LHCN-M2 (cell line): Measurements from ENCODE around the gene LDB2. TPM values are rescaled to one million over a fixed set of nuclear protein-coding genes. Genes with fewer than 3 reads are reported as not detected.

Experiments
- DNase-seq: peaks from one replicate; pipeline ENCODE4 v3.0.0-alpha.2; 2012; ENCODE audit warnings: low read depth
- total RNA-seq: library from RNA; depleted of rRNA; stranded (reverse); fragments of >200 nt; gene quantifications from 2 replicates; pipeline ENCODE4 v1.2.3, GENCODE V29; 2014

The LDB2 gene
- total RNA-seq, 1 experiment from 2014 or later: not detected

- no peak for DNase-seq
Observed at GRCh38 chr4:16686195-16686594, 212.2 kb downstream of the LDB2 start.

DNA sequence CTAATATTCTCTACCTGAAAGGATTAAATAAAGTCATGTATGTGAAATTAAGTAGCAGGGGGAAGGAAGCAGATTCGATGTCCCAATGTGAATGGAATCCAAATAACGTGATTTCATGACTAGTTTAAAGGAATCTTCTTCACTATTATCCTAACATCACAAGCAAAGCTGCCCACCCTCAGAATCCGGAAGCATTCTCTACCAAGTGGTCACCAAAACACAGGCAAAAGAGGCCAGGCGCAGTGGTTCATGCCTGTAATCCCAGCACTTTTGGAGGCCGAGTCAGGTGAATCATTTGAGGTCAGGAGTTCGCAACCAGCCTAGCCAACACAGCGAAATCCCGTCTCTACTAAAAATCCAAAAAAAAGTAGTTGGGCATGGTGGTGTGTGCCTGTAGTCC lies 212.9 kb downstream of the LDB2 start:
- no peak for DNase-seq

GRCh38 chr4:16684935-16685334 lies 213.5 kb downstream of the LDB2 start:
- DNase-seq: no peak

- DNase-seq: no peak
Observed at GRCh38 chr4:16684097-16684496, 214.3 kb downstream of the LDB2 start.

DNA sequence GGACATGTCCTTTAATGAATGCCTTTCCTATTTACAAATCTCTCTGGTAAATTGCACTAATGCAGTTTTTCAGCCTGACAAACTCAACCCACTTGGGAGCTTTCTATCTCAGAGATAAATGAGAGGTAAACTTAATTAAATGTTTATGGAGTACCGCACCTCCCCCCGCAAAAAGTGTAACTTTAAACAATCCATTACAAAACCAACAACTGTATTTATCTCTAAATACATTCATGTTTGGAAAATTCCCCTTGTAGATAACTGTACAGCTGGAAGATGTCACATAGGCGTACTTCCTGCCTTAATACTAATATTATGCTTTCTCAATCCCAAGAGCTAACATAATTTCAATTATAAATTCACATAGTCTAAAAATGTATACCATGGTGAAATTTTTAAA lies 215.5 kb downstream of the LDB2 start:
- DNase-seq: no peak

DNA sequence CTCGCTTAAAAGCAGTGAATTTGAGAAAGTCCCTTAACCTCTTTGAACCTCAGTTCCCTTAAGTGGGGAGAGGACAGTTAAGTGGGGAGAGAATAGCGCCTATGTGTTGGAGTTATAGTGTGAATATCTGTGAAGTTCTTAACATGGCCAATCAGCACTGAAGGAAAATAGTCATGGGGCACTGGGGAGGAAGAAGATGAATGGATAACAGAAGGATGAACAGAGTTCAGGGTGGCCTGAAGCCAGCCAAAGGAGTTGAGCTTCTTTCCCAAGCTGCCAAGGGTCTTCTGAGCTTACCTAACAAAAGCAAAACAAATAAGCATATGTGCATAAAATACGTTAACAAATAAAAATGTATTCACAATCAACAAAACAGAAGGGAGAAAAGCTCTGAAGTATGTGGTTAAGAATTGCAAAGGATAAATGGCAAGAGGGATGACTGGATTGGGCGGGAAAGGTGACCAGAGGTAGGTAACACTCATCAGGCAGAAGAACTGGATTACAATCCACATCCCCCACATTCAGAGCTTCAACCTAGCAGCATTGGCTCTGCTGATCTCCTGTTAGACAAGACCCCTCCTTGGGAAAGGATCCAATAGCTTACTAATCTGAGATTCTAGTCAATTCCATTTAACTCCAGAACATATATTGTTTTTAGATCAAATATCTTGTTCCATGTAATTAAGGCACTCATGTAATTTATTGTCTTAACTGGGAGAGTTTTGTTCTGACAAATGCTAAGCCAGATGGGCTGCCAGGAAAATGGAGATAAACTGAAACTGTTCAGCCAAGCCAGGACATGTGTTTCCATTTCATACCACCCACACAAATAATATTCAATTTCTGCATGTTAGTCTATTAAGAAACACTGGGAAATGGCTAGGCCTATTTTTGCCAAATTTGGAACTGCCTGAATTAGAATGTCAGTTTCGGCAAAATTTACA lies 221.2 kb downstream of the LDB2 start:
- no peak for DNase-seq

- DNase-seq: no peak
Observed at GRCh38 chr4:16676230-16676770, 222.1 kb downstream of the LDB2 start.

- DNase-seq: no peak
Observed at GRCh38 chr4:16674082-16674481, 224.4 kb downstream of the LDB2 start.

DNA sequence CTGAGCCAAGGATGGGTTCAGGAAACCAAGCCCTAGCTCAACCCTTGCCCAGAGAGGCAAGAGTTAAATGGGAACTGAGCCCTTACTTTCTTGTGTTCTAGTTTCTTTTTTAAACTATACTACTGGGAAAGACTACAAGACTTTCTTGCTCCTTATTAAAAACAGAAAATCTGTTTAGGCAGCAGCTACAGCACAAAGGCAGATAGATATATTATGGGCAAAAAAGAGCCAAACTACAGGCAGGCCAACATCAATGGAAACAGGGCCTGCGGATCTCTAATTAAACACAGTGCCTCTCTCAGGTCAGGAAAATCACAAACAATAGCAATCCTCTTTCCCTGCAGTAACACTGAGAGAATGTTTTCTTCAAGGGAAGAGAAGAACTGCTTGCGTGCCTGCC lies 226.0 kb downstream of the LDB2 start:
- DNase-seq: no peak

DNA sequence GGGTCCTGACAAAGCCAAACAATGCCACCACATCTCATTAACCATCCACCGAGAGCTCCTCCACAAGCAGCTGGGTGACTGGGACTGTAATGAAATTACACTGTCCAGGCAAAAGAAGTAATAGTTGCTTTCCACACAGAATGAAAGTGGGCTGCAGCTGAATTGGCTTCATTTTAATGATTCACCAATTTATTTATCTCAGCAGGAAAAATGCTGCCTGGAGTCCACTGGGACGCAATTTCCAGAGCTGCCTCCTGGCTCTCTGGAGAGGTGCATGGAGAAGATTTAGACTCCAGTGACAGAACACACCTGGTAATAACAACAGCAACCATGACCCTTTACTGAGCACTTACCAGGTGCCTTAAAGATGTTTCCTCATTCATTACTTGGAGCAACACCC lies 226.7 kb downstream of the LDB2 start:
- no peak for DNase-seq

GRCh38 chr4:16670727-16671126 lies 227.7 kb downstream of the LDB2 start:
- DNase-seq: no peak

DNA sequence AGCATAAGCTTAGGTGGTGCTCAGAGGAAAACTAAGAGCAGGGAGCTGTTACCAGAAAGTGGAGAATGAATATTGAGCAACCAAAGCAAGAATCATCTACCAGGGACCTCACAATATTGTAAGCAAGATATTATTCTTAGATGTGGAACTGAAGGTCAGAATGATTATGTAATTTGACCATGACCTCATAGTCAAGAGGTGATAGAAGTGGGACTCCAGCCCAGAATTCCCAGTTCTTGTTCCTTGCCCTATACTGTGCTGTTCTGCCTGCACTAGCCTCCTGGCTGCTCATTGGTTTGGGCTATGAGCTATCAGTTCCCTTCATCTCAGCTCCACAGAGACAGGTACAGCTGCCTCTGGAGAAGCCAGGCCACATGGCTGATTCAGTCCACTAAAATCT lies 229.4 kb downstream of the LDB2 start:
- DNase-seq: no peak

GRCh38 chr4:16668488-16668887 lies 230.0 kb downstream of the LDB2 start:
- DNase-seq: no peak

GRCh38 chr4:16667464-16667863 lies 231.0 kb downstream of the LDB2 start:
- no peak for DNase-seq

DNA sequence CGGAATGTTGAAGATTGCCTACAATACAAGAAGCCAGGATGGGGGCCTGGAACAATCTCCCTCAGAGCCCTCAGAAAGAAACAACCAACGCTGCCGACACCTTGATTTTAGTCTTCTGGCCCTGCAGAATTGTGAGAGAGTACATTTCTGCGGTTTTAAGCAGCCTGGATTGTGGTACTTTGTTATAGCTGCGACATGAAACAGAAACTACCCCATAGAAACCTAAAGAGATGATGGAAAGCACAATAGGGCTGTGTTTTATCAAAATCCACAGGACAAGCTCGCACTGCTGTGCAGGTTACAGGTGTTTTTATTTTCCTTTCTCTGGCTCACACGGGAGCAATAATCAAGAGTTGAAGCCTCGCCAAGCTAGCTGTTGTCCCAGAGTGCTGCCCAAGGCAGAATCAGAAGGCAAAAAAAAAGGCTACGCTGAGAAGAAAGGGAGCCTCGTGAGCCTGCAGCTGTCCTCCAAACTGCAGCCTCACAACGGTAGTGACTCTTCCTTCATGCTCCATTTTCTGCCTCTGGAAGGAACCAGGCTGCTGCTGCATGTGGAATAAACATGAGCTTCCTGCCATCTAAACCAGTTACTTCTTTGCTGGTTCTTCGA lies 232.4 kb downstream of the LDB2 start:
- no peak for DNase-seq

GRCh38 chr4:16663732-16664131 lies 234.7 kb downstream of the LDB2 start:
- no peak for DNase-seq

GRCh38 chr4:16663307-16663706 lies 235.1 kb downstream of the LDB2 start:
- no peak for DNase-seq

- no peak for DNase-seq
Observed at GRCh38 chr4:16661813-16662212, 236.6 kb downstream of the LDB2 start.

GRCh38 chr4:16660656-16661055 lies 237.8 kb downstream of the LDB2 start:
- DNase-seq: no peak

DNA sequence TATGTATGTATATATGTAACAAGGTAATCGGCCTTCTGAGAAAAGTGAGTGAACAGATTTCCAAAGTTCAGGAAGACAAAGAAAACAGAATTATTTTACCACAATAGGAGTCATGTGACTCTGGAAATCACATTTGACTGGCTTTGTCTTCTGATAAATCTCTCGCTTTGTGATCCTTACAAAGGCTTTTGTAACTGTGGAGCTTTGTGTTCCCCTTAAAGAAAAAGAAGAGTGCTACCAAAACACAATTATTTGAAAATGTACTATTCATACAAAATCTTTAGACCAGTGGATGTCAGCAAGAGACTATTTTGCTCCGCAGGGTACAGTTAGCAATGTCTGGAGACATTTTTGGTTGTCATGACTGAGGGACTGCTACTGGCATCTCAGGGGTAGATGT lies 238.8 kb downstream of the LDB2 start:
- no peak for DNase-seq

GRCh38 chr4:16659079-16659478 lies 239.4 kb downstream of the LDB2 start:
- DNase-seq: no peak

DNA sequence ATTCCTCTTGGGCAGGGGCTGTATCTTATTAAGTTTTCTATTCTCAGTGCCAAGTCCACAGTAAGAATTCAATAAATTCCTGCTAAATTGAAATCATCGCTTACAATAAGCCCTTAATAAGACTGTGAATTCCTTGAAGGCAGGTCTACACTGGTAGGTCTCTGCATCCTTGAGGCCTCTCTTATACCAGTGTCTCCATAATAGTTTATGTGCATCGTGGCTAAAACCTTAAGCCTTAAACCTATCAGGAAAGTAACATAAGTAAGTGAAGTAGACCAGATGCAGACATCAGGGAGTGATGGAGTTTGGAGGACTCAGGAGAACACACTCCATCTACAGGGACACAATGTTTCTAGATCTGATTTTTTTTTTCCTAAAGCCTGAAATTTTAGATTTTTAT lies 240.3 kb downstream of the LDB2 start:
- no peak for DNase-seq

DNA sequence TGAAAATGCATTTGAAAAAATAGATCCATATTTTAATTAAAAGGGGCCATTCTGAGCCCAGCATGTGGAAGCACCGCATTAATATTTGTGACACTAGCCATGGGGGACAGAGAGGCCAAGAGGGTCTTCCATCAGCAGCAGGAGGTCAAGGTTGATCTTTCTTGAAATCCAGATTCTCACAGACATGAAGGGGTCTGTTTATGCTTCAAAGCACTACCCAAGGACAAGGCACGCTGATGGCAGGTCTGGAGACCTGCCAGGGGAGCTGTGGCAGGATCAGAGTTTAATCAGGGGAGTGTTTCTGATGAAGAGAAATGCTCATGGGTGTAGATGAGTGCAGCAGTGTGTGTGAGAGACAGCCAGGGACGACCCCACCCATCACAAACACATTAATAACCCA lies 243.3 kb downstream of the LDB2 start:
- no peak for DNase-seq
